Measurements from ENCODE around the gene PAX1. TPM values are rescaled to one million over a fixed set of nuclear protein-coding genes. Genes with fewer than 3 reads are reported as not detected.

The PAX1 gene
- total and polyA plus RNA-seq, 3 experiments from 2014 or later, result not detected

- no peak overlapping the region for H3K27ac Mint-ChIP-seq
- Histone ChIP-seq H3K36me3 (ENCODE audit: insufficient read depth, low read length) (no peaks in the 10 kb centered on the region), H3K27ac (ENCODE audit: low read depth, low read length) (no peak overlapping the region), H3K4me3 (ENCODE audit: low read length) (no peak overlapping the region), H3K27me3 (ENCODE audit: insufficient read depth, low read length, poor library complexity, severe bottlenecking) (no peaks in the 10 kb centered on the region), H3K9me3 (ENCODE audit: low read length) (no peaks in the 10 kb centered on the region), H3K4me1 (ENCODE audit: insufficient read depth, low read length) (no peaks in the 10 kb centered on the region)
- no peaks in the 10 kb centered on the region for H3K36me3 Mint-ChIP-seq
- no peak for DNase-seq
- peaks cover 49 to 67% of the 10 kb centered on the region in 2 donors for H3K27me3 Mint-ChIP-seq
- CTCF ChIA-PET, result no interaction called here
- peaks cover 0 to 6% (median 0%) of the 10 kb centered on the region in 5 donors for H3K9me3 Mint-ChIP-seq
- no peak overlapping the region for H3K4me3 Mint-ChIP-seq
- no peaks in the 10 kb centered on the region for H3K4me1 Mint-ChIP-seq
- POLR2A ChIA-PET, result no interaction called here
Measured at GRCh38 chr20:21713470-21713869, 8.0 kb downstream of the PAX1 start.

DNA sequence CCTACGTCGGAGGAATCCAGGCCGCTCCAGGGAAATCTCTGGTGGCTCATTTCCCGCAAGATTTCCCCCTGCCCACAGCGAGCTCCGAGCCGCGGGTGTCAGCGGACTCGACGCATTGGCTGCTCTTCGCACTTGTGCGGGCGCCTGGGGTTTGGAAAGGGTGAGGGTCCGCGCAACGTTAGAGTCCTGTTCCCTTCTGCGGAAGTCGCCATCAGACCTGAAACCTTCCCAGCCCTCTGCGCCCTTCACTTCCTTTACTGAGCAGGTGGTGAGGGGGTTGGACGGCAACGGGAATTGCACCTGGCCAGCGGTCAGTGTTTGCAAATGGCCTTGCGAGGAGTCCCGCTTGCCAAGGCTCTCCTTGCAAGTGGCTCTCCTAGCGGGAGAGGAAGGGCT lies 8.4 kb downstream of the PAX1 start:
- no peaks in the 10 kb centered on the region for H3K36me3 Mint-ChIP-seq
- POLR2A ChIA-PET, result no interaction called here
- Histone ChIP-seq H3K4me3 (ENCODE audit: low read length) (no peak overlapping the region), H3K9me3 (ENCODE audit: low read length) (no peaks in the 10 kb centered on the region), H3K36me3 (ENCODE audit: insufficient read depth, low read length) (no peaks in the 10 kb centered on the region), H3K27ac (ENCODE audit: low read depth, low read length) (no peak overlapping the region), H3K27me3 (ENCODE audit: insufficient read depth, low read length, poor library complexity, severe bottlenecking) (no peaks in the 10 kb centered on the region), H3K4me1 (ENCODE audit: insufficient read depth, low read length) (no peaks in the 10 kb centered on the region)
- H3K27ac Mint-ChIP-seq, result no peak overlapping the region
- no peaks in the 10 kb centered on the region for H3K4me1 Mint-ChIP-seq
- H3K4me3 Mint-ChIP-seq, result no peak overlapping the region
- H3K9me3 Mint-ChIP-seq, result peaks cover 0 to 6% (median 0%) of the 10 kb centered on the region in 5 donors
- CTCF ChIA-PET, result no interaction called here
- peaks cover 45 to 64% of the 10 kb centered on the region in 2 donors for H3K27me3 Mint-ChIP-seq
- no peak for DNase-seq

GRCh38 chr20:21714297-21715192 lies 9.1 kb downstream of the PAX1 start:
- Histone ChIP-seq H3K4me3 (ENCODE audit: low read length) (no peak overlapping the region), H3K9me3 (ENCODE audit: low read length) (no peaks in the 10 kb centered on the region), H3K27me3 (ENCODE audit: insufficient read depth, low read length, poor library complexity, severe bottlenecking) (no peaks in the 10 kb centered on the region), H3K4me1 (ENCODE audit: insufficient read depth, low read length) (no peaks in the 10 kb centered on the region), H3K27ac (ENCODE audit: low read depth, low read length) (no peak overlapping the region), H3K36me3 (ENCODE audit: insufficient read depth, low read length) (no peaks in the 10 kb centered on the region)
- H3K9me3 Mint-ChIP-seq, result peaks cover 0 to 6% (median 0%) of the 10 kb centered on the region in 5 donors
- DNase-seq, result no peak
- ChIA-PET POLR2A (no interaction called here), CTCF (no interaction called here)
- peaks cover 0 to under 1% (median 0%) of the 10 kb centered on the region in 3 donors for H3K4me1 Mint-ChIP-seq
- no peak overlapping the region for H3K27ac Mint-ChIP-seq
- H3K4me3 Mint-ChIP-seq, result no peak overlapping the region
- H3K36me3 Mint-ChIP-seq, result no peaks in the 10 kb centered on the region
- H3K27me3 Mint-ChIP-seq, result peaks cover 42 to 60% of the 10 kb centered on the region in 2 donors

DNA sequence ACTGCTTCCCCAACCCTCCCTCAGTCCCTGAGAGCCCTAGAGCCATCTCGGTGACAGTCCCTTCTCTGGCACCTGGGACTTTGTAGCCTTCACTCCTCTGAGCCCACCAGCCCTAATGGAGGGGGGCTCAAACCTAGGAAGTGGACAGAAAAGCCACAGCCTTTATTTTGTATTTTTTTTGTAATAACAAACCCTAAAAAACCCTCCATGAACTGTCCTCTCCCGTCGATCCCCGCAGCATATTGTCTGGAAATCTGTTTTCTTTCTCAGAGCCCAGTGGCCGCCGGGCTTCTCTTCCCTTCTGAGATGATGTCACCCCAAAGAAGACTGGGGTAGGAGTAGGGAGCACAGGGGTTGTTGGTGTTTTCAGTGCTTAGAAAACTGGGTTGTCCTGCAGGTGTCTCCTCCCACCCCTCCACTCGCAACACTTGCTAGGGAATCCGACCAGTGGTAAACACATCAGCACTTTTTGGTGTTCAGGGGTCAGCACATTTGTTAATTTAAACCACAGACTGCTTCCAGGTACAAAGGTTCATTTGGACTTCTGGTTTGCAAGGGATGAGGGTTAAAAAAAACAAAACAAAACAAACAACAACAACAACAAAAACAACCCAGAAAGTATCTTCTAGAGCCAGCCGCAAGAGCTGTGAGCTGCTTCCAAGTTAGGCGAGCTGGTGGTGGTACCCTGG lies 9.9 kb downstream of the PAX1 start:
- Histone ChIP-seq H3K36me3 (ENCODE audit: insufficient read depth, low read length) (no peaks in the 10 kb centered on the region), H3K4me3 (ENCODE audit: low read length) (no peak overlapping the region), H3K4me1 (ENCODE audit: insufficient read depth, low read length) (no peaks in the 10 kb centered on the region), H3K27ac (ENCODE audit: low read depth, low read length) (no peak overlapping the region), H3K9me3 (ENCODE audit: low read length) (no peaks in the 10 kb centered on the region), H3K27me3 (ENCODE audit: insufficient read depth, low read length, poor library complexity, severe bottlenecking) (no peaks in the 10 kb centered on the region)
- Mint-ChIP-seq H3K27ac (no peak overlapping the region), H3K4me3 (no peak overlapping the region), H3K4me1 (peaks cover 0 to 3% (median 0%) of the 10 kb centered on the region in 3 donors), H3K27me3 (peaks cover 39 to 55% of the 10 kb centered on the region in 2 donors), H3K36me3 (no peaks in the 10 kb centered on the region), H3K9me3 (peaks cover 0 to 6% (median 0%) of the 10 kb centered on the region in 5 donors)
- DNase-seq, result no peak
- CTCF ChIA-PET, result no interaction called here
- POLR2A ChIA-PET, result no interaction called here

DNA sequence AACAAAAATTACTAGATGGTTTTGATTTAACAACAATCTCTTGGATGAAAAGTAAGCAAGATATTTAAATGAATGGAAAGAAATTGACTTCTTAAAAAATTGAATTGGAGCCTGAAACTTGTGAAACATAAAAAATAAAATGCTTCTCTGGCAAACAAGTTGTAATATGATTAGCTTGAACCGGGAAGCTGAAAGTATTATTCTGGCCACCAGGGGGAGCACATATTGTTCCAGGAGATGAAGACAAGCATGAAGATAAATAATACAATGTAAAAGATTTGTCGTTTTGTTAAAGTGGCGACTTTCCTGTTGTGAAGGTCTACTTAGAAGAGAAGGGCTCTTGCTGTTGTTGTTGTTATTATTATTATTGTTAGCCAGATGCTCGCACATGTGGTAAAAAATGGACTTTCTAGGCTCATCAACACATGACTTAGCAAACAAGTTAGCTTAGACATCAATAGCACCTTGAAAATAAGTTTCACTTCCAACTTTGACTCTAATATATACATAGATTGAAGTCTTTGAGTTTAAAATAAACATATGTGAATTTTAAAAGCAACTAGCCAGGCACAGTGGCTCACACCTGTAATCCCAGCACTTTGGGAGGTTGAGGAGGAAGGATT lies 14.2 kb downstream of the PAX1 start:
- Mint-ChIP-seq H3K4me1 (peaks cover 0 to 3% (median 0%) of the 10 kb centered on the region in 3 donors), H3K9me3 (peaks cover 0 to 5% (median 0%) of the 10 kb centered on the region in 5 donors), H3K4me3 (no peak overlapping the region), H3K27me3 (peaks cover 22 to 35% of the 10 kb centered on the region in 2 donors), H3K36me3 (no peaks in the 10 kb centered on the region), H3K27ac (no peak overlapping the region)
- Histone ChIP-seq H3K36me3 (ENCODE audit: insufficient read depth, low read length) (no peaks in the 10 kb centered on the region), H3K9me3 (ENCODE audit: low read length) (no peaks in the 10 kb centered on the region), H3K27me3 (ENCODE audit: insufficient read depth, low read length, poor library complexity, severe bottlenecking) (no peaks in the 10 kb centered on the region), H3K27ac (ENCODE audit: low read depth, low read length) (no peak overlapping the region), H3K4me3 (ENCODE audit: low read length) (no peak overlapping the region), H3K4me1 (ENCODE audit: insufficient read depth, low read length) (no peaks in the 10 kb centered on the region)
- ChIA-PET CTCF (interaction anchor here (1.0 to 1.6 kb wide), 4 partner anchors 8 to 46 kb away, joined by 3 to 5 read pairs (median 4); no protein-coding TSS in a partner anchor), POLR2A (no interaction called here)
- no peak for DNase-seq

DNA sequence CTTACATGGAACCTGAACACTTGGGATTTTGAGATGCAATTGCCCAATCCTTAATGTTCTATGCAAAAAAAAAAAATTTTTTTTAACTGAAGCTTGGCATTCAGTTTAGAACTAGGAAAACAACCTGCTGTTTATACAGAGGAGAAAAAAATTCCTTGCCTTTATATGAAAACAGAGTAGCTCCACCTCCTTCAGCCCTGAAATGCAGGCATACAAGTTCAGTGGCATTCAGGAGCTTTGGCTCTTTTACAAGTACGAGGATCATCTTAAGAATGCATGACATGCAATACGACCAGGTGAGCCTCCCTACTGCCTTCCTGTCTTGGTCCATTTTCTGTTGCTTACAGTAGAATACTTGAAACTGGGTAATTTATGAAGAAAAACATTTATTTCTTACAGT lies 20.4 kb downstream of the PAX1 start:
- H3K4me1 ChIP-seq (ENCODE audit: insufficient read depth, low read length), result no peaks in the 10 kb centered on the region
- no peaks in the 10 kb centered on the region for H3K27me3 ChIP-seq (ENCODE audit: insufficient read depth, low read length, poor library complexity, severe bottlenecking)
- ChIA-PET POLR2A (no interaction called here), CTCF (no interaction called here)
- DNase-seq, result no peak
- no peaks in the 10 kb centered on the region for H3K4me1 Mint-ChIP-seq
- H3K27me3 Mint-ChIP-seq, result peaks cover 0 to 2% of the 10 kb centered on the region in 2 donors
- H3K4me3 Mint-ChIP-seq, result no peak overlapping the region
- no peak overlapping the region for H3K27ac ChIP-seq (ENCODE audit: low read depth, low read length)
- H3K9me3 ChIP-seq (ENCODE audit: low read length), result no peaks in the 10 kb centered on the region
- H3K9me3 Mint-ChIP-seq, result peaks cover 0 to 3% (median 2%) of the 10 kb centered on the region in 5 donors
- H3K27ac Mint-ChIP-seq, result no peak overlapping the region
- no peaks in the 10 kb centered on the region for H3K36me3 ChIP-seq (ENCODE audit: insufficient read depth, low read length)
- H3K36me3 Mint-ChIP-seq, result no peaks in the 10 kb centered on the region
- no peak overlapping the region for H3K4me3 ChIP-seq (ENCODE audit: low read length)

DNA sequence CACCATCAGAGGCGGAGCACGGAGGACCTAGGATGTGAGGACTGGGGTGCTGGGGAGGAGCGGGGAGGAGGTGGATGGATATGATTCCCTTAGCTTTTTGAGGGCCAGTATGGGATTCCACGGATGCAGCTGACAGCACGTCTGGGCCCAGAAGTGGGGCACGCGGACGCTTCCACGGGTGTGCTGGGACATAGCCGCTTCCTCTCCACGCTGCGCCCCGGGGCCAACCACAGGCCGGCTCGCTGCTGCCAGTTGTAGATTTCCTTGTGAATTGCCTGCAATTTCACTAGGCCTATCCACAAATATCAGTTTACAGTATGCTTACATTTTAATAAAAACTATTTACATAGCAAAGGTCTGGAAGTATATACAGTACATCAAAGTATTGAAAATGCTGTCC lies 23.9 kb downstream of the PAX1 start:
- Histone ChIP-seq H3K9me3 (ENCODE audit: low read length) (no peaks in the 10 kb centered on the region), H3K36me3 (ENCODE audit: insufficient read depth, low read length) (no peaks in the 10 kb centered on the region), H3K27ac (ENCODE audit: low read depth, low read length) (no peak overlapping the region), H3K4me3 (ENCODE audit: low read length) (no peak overlapping the region), H3K4me1 (ENCODE audit: insufficient read depth, low read length) (no peaks in the 10 kb centered on the region), H3K27me3 (ENCODE audit: insufficient read depth, low read length, poor library complexity, severe bottlenecking) (no peaks in the 10 kb centered on the region)
- POLR2A ChIA-PET, result no interaction called here
- DNase-seq, result no peak
- H3K36me3 Mint-ChIP-seq, result no peaks in the 10 kb centered on the region
- peaks cover 0 to 4% (median 2%) of the 10 kb centered on the region in 5 donors for H3K9me3 Mint-ChIP-seq
- H3K27ac Mint-ChIP-seq, result no peak overlapping the region
- no peak overlapping the region for H3K4me3 Mint-ChIP-seq
- CTCF ChIA-PET, result interaction anchor here (1.9 kb wide), 1 partner anchor 10 kb away, joined by 5 read pairs; no protein-coding TSS in a partner anchor
- no peaks in the 10 kb centered on the region for H3K4me1 Mint-ChIP-seq
- H3K27me3 Mint-ChIP-seq, result peaks cover 0 to 2% of the 10 kb centered on the region in 2 donors

DNA sequence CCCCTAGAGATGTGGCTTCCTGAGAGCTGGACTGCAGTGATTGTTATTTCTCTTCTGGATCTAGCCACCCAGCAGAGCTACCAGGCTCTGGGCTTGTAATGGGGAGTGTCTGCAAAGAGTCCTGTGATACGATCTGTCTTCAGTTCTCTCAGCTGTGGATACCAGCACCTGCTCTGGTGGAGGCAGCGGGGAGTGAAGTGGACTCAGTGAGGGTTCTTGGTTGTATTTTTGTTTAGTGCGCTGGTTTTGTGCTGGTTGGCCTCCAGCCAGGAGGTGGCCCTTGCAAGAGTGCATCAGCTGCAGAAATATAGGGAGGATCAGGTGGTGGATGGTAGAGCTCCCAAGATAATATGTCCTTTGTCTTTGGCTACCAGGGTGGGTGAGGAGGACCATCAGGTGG lies 33.7 kb downstream of the PAX1 start:
- H3K27ac Mint-ChIP-seq, result no peak overlapping the region
- H3K27me3 Mint-ChIP-seq, result no peaks in the 10 kb centered on the region
- H3K36me3 Mint-ChIP-seq, result no peaks in the 10 kb centered on the region
- no peak for DNase-seq
- Histone ChIP-seq H3K4me1 (ENCODE audit: insufficient read depth, low read length) (no peaks in the 10 kb centered on the region), H3K27me3 (ENCODE audit: insufficient read depth, low read length, poor library complexity, severe bottlenecking) (no peaks in the 10 kb centered on the region), H3K27ac (ENCODE audit: low read depth, low read length) (no peak overlapping the region), H3K9me3 (ENCODE audit: low read length) (no peaks in the 10 kb centered on the region), H3K36me3 (ENCODE audit: insufficient read depth, low read length) (no peaks in the 10 kb centered on the region), H3K4me3 (ENCODE audit: low read length) (no peak overlapping the region)
- H3K4me1 Mint-ChIP-seq, result no peaks in the 10 kb centered on the region
- peaks cover 2 to 9% (median 7%) of the 10 kb centered on the region in 5 donors for H3K9me3 Mint-ChIP-seq
- ChIA-PET POLR2A (no interaction called here), CTCF (no interaction called here)
- no peak overlapping the region for H3K4me3 Mint-ChIP-seq

Measured in CD8-positive, alpha-beta memory T cell (primary cell).